ENCODE data around the gene BCAP29.

DNA sequence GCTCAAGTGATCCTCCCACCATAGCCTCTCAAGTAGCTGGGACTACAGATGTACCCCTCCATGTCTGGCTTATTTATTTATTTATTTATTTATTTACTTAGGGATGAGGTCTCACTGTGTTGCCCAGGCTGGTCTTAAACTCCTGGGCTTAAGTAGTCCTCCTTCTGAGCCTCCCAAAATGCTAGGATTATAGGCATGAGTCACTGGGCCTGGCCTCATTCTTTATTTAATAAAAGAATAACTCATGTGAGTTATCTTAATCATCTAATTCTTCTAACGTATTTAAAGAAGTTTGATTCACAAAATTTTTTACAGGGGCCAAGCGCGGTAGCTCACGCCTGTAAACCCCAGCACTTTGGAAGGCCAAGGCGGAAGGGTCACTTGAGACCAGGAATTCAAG, 72.6 kb downstream of the BCAP29 start:
- TF ChIP-seq, protein P1, sequence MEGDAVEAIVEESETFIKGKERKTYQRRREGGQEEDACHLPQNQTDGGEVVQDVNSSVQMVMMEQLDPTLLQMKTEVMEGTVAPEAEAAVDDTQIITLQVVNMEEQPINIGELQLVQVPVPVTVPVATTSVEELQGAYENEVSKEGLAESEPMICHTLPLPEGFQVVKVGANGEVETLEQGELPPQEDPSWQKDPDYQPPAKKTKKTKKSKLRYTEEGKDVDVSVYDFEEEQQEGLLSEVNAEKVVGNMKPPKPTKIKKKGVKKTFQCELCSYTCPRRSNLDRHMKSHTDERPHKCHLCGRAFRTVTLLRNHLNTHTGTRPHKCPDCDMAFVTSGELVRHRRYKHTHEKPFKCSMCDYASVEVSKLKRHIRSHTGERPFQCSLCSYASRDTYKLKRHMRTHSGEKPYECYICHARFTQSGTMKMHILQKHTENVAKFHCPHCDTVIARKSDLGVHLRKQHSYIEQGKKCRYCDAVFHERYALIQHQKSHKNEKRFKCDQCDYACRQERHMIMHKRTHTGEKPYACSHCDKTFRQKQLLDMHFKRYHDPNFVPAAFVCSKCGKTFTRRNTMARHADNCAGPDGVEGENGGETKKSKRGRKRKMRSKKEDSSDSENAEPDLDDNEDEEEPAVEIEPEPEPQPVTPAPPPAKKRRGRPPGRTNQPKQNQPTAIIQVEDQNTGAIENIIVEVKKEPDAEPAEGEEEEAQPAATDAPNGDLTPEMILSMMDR (IDR thresholded peaks at IDR 0.05) = no peak
- TF ChIP-seq POLR2AphosphoS5 (IDR thresholded peaks at IDR 0.05) (no peak), POLR2A (IDR thresholded peaks at IDR 0.05) (no peak)

All from breast epithelium (tissue), 3 donors.